Right ventricle myocardium inferior (tissue), 1 donor: ENCODE results near the gene DIPK1A. TPM values are rescaled to one million over a fixed set of nuclear protein-coding genes. Genes with fewer than 3 reads are reported as not detected.

Source experiments
- ATAC-seq: fragments of 200-7000 bp; cut with Tn5 transposase; one replicate; pipeline ENCODE4 v1.9.1; 2020; ENCODE audit warnings: mild to moderate bottlenecking, moderate library complexity
- DNase-seq: peaks from one replicate; pipeline ENCODE4 v3.0.0; 2021; ENCODE audit errors: missing footprints
- intact Hi-C: fragments of 100-400 bp; cut with DNase I; formaldehyde crosslinking; loops from one replicate; pipeline ENCODE4 v1.11.0; 2022
- total RNA-seq: library from RNA; stranded (reverse); fragmentation: NEBNext Ultra II Directional; extraction: Animal tissue kit (Norgen Biotek cat#: 25700); gene quantifications from one replicate; pipeline ENCODE4 v1.2.1, GENCODE V29; 2021
- donor health status: DM: no; HTN: yes; CAD: no; lungs with severe emphysema.

Gene DIPK1A
- total RNA-seq, 1 donor from 2014 or later: 6.7 TPM

DNA sequence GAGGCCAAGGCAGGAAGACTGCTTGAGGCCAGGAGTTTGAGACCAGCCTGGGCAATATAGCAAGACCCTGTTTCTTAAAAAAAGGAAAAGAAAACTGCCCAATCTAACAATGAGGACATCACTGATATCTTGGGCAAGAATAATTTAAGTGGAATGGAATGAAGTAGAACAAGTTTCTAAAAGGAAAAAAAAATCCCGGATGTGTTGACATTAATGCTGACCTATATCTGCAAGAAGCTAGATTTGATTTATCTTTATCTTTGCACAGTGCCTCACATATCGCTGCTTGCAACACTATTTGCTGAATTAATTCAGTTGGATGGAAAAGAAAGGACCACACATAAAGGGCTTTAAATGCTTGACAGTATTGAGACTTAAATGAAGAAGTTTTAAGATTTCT, 27.8 kb downstream of the DIPK1A start:
- intact Hi-C loops: no loop called here
- DNase-seq (no peak), ATAC-seq (no peak)

DNA sequence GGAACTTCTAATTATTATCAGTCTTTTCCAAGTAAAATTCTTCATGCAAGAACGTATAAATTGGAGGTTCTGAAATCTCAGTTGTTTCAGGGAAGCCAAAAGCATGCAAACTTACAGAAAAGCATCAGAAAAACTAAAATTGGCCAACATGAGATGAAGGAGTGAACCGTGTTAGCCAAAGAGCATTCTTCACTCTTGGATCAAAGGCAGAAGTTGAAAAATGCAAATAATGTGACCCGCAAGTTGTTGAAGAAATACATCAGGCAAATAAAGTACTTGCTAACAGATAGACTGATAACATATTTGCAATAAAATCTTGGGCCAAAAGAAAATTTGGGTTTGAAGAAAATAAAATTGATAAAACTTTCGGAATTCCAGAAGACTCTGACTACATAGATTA, 29.6 kb downstream of the DIPK1A start:
- no peak for DNase-seq
- no peak for ATAC-seq
- intact Hi-C loops: no loop called here

DNA sequence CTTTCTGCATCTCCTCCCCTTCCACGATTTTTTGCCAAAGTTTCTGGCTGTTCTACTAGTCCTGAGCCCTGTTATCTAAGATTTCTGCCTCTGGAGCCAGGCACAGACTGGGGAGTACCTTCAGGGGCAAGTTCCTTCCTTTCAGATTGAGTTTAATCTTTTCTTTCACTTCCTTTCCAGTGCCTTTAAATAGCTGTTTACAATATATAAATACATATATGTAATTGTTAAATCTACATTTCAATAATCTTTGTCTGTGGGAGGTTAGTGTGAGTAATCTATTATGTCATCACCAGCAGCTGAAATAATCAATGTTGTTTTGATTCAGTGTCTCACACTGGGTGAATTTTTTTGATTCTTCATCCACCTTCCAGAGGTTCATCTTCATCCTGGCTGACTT, 31.8 kb downstream of the DIPK1A start:
- no peak for ATAC-seq
- intact Hi-C loops: no loop called here
- DNase-seq: no peak

GRCh38 chr1:92927870-92928269, 33.4 kb downstream of the DIPK1A start:
- intact Hi-C loops: no loop called here
- no peak for ATAC-seq

GRCh38 chr1:92926873-92927272, 34.4 kb downstream of the DIPK1A start:
- ATAC-seq (no peak), DNase-seq (no peak)
- intact Hi-C loops: no loop called here

More at GRCh38 chr1:92927870-92928269, 33.4 kb downstream of the DIPK1A start:
- DNase-seq: no peak

- DNase-seq: no peak
- no peak for ATAC-seq
- intact Hi-C loops: loop anchor here (1.0 kb wide), 1 partner anchor 9 kb away; no protein-coding TSS in a partner anchor
These were observed 36.8 kb downstream of the DIPK1A start for GRCh38 chr1:92924501-92924900.

GRCh38 chr1:92923664-92924063, 37.6 kb downstream of the DIPK1A start:
- ATAC-seq (no peak), DNase-seq (no peak)
- intact Hi-C loops: loop anchor here (1.0 kb wide), 1 partner anchor 8 kb away; no protein-coding TSS in a partner anchor

DNA sequence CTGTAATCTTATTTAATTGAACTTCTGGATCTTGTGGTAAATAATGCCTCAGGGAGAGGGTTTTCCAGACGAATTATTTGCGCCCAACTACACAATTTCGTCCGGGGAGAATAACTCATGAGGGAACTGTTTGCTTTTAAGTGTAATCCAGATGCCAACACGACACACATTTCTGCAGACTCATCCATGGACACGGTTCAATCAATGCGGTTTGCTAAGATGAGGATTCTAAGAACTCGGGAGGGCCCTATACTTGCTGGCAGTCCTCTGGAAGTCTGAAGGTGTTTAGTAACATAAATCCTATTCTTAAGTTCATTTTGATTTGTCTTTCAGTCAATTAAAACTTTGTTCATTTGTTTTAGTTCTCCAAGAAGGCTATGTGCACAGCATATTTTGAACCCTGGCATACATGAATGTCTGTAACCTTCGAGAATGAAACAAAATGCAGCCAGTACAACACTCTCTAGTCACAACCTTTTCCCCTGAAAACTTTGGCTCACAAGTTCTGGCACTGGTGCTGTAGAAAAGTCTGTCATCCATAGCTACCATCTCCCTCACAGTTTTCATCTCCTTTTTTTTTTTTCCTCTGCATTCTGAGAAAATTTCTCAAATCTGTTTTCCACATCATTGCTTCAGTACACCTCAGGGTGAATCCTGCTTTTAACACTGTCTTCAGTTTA, 38.8 kb downstream of the DIPK1A start:
- ATAC-seq (no peak), DNase-seq (peak; percentile 45)
- intact Hi-C loops: no loop called here

GRCh38 chr1:92921031-92922023, 39.9 kb downstream of the DIPK1A start:
- intact Hi-C loops: no loop called here
- DNase-seq: no peak
- ATAC-seq: no peak

- DNase-seq (no peak), ATAC-seq (no peak)
- intact Hi-C loops: no loop called here
These were observed 44.4 kb downstream of the DIPK1A start for GRCh38 chr1:92916899-92917298.

GRCh38 chr1:92915547-92915946, 45.7 kb downstream of the DIPK1A start:
- ATAC-seq (no peak), DNase-seq (no peak)
- intact Hi-C loops: loop anchor here (1.0 kb wide), 1 partner anchor 9 kb away; no protein-coding TSS in a partner anchor

- intact Hi-C loops: no loop called here
- ATAC-seq (no peak), DNase-seq (no peak)
These were observed 48.0 kb downstream of the DIPK1A start for GRCh38 chr1:92913093-92913819.

GRCh38 chr1:92910081-92910480, 51.2 kb downstream of the DIPK1A start:
- DNase-seq (no peak), ATAC-seq (no peak)
- intact Hi-C loops: no loop called here

- DNase-seq (no peak), ATAC-seq (no peak)
- intact Hi-C loops: no loop called here
These were observed 51.9 kb downstream of the DIPK1A start for GRCh38 chr1:92909321-92909720.

- intact Hi-C loops: no loop called here
- ATAC-seq (no peak), DNase-seq (no peak)
These were observed 53.1 kb downstream of the DIPK1A start for GRCh38 chr1:92907949-92908684.

- intact Hi-C loops: no loop called here
- DNase-seq (no peak), ATAC-seq (no peak)
These were observed 57.5 kb downstream of the DIPK1A start for GRCh38 chr1:92903765-92904164.

DNA sequence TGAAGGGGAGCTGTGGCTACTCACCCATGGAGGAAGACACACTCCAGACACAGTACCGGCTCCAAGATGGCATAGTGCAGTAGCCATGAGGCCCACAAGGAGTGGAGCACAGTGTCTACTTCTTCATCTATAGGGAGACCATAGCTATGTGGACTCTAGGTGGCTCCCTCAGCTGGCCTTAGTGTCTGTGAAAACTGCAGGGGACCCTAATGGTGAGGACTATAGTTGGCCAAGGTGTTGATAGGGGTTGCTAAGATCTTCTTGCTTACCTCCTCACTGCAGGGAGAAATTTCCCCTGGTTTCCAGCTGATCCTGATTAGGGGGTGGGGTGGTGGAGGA, 58.9 kb downstream of the DIPK1A start:
- intact Hi-C loops: no loop called here
- DNase-seq (no peak), ATAC-seq (no peak)

GRCh38 chr1:92901699-92902405, 59.4 kb downstream of the DIPK1A start:
- DNase-seq (no peak), ATAC-seq (no peak)
- intact Hi-C loops: no loop called here
